Measurements from ENCODE around the gene STX8. TPM values are rescaled to one million over a fixed set of nuclear protein-coding genes. Genes with fewer than 3 reads are reported as not detected.
"Not testable (repeated sequence)": the region's sequence is repeated elsewhere in the genome, so short reads cannot be mapped to it uniquely, and the experiment has no call there.

The STX8 gene
- total and polyA plus RNA-seq, 7 donors = 40.4 to 104 (median 72.6) TPM

GRCh38 chr17:9342225-9342624 is 233.4 kb downstream of the STX8 start:
- 95% methylated on average over 8 of the region's 8 CpGs for WGBS, 2 donors
- H3K36me3 ChIP-seq = no peaks in the 10 kb centered on the region
- no peaks in the 10 kb centered on the region for H3K27me3 ChIP-seq
- no peaks in the 10 kb centered on the region for H3K9me3 ChIP-seq
- no peaks in the 10 kb centered on the region for H3K4me1 ChIP-seq
- H3K27ac ChIP-seq = no peak overlapping the region
- DNase-seq = no peak
- TF ChIP-seq POLR2AphosphoS5 (IDR thresholded peaks at IDR 0.05) (no peak), POLR2A (IDR thresholded peaks at IDR 0.05) (no peak), EP300 (IDR thresholded peaks at IDR 0.05) (no peak), CTCF (IDR thresholded peaks at IDR 0.05) (no peak)
- H3K4me3 ChIP-seq = no peak overlapping the region
- intact Hi-C loops (cut with DNase I) = no loop called here

DNA sequence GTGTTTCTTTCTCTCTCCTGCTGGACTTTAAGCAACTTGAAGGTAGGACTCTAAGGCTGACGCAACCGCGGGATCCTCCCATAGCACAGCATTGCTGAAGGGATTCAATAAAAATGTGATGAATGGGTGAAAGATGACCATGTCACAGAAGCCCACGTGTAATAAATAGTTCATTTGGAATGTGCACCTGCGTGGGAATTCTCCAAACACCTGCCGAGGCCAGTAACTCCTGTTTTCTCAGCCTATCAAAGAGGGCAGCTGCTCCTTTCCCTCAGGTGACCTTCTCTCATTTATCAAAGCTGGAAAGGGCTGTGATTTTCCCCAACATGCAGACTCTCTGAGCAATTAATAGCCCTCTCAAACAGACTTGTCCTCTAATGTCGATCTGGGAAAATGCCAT is 235.7 kb downstream of the STX8 start:
- Histone ChIP-seq H3K4me3 (no peak overlapping the region), H3K27ac (no peak overlapping the region), H3K27me3 (no peaks in the 10 kb centered on the region), H3K9me3 (peaks cover 0 to 4% (median 2%) of the 10 kb centered on the region in 4 donors), H3K36me3 (no peaks in the 10 kb centered on the region), H3K4me1 (no peaks in the 10 kb centered on the region)
- intact Hi-C loops (cut with DNase I) = no loop called here
- TF ChIP-seq POLR2AphosphoS5 (IDR thresholded peaks at IDR 0.05) = no peak
- no peak for TF ChIP-seq CTCF (IDR thresholded peaks at IDR 0.05)
- TF ChIP-seq EP300 (IDR thresholded peaks at IDR 0.05) = no peak
- no peak for TF ChIP-seq POLR2A (IDR thresholded peaks at IDR 0.05)
- no peak for DNase-seq
- WGBS, 2 donors = 78 to 86% methylated on average over 7 of the region's 7 CpGs

DNA sequence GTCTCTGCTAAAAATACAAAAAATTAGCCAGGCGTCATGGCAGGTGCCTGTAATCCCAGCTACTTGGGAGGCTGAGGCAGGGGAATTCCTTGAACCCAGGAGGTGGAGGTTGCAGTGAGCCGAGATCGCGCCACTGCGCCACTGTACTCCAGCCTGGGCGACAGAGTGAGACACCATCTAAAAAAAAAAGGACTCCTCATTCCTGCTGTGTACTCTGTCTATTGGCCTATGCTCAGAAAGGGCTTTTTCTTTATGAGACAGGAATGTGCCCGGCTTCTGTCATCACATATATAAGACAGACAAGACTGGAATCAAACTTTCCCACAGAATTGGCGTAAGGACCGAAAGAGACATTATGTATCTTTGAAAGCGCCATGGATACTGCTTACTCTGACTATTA is 236.1 kb downstream of the STX8 start:
- DNase-seq; H3K36me3 ChIP-seq; H3K9me3 ChIP-seq; H3K4me1 ChIP-seq; intact Hi-C loops (cut with DNase I); H3K4me3 ChIP-seq; H3K27me3 ChIP-seq; H3K27ac ChIP-seq: not testable (repeated sequence)
- 87% methylated on average over 10 of the region's 10 CpGs for WGBS, 2 donors

DNA sequence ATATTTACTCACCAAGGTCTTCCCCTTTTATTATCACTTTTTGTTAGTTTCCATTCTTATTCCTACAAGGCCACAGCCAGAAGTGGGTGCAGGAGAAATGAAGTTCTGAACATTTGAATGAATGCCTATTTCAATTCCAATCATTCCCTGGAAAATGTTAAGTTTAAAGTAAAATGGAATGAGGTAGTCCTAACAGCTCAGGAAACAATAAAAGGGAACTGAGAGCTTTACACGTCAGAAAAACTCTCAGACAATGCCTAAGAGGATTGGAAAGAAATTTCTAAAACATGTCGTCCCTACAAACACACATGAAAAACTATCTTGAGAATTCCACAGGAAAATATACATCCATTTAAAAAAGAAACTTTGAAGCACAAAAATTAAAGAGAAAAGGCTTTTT is 238.8 kb downstream of the STX8 start:
- Histone ChIP-seq H3K9me3 (peaks cover 0 to 9% (median 2%) of the 10 kb centered on the region in 4 donors), H3K27ac (no peak overlapping the region), H3K36me3 (no peaks in the 10 kb centered on the region), H3K4me1 (no peaks in the 10 kb centered on the region), H3K27me3 (no peaks in the 10 kb centered on the region), H3K4me3 (no peak overlapping the region)
- intact Hi-C loops (cut with DNase I) = no loop called here
- WGBS, 2 donors = 78 to 94% methylated on average over 2 of the region's 2 CpGs
- no peak for DNase-seq
- TF ChIP-seq POLR2AphosphoS5 (IDR thresholded peaks at IDR 0.05) (no peak), EP300 (IDR thresholded peaks at IDR 0.05) (no peak), POLR2A (IDR thresholded peaks at IDR 0.05) (no peak)

DNA sequence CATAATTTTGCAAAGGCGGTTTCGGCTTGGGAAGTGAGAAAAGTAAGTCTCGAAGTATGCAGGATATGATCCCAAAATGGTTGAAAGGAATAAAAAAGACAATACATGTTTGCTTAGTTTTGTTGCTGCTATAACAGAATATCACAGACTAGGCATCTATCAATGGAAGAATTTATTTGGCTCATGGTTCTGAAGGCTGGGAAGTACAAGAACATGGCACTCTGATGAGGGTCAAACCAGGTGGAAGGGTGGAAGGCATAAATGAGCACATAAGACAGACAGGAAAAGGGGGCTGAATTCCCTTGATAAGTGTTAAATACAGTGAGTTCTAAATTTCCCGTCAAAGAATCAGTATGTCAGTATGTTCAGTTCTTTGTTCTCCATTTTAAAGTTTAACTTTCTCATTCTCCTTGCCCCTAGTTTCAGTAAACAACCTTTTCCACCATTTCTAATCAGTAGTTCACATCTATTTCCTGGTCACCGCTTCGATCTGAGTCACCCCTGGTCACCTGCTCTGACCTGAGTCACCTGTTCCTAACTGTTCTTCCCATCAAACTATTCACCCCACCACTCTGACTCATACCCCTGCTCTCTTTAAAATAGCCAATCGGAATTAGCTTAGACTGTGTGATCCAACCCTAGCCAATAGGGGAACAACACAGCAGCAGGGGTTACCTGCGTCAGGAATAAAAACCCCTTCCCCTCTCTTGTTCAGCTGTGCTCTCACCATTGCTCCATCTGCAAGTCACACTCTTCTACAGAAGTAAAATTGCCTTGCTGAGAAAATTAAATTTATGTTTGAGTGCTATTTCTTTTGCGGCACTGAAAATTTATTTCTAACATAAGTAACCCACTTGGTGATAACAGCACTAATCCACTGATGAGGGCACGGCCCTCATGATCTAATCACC is 240.8 kb downstream of the STX8 start:
- intact Hi-C loops (cut with DNase I) = no loop called here
- H3K27me3 ChIP-seq = no peaks in the 10 kb centered on the region

More for the DNA sequence above, 240.8 kb downstream of the STX8 start:
- WGBS, 2 donors = 84 to 88% methylated on average over 10 of the region's 10 CpGs
- no peaks in the 10 kb centered on the region for H3K4me1 ChIP-seq
- TF ChIP-seq POLR2AphosphoS5 (IDR thresholded peaks at IDR 0.05) = no peak
- TF ChIP-seq EP300 (IDR thresholded peaks at IDR 0.05) = no peak
- no peak for TF ChIP-seq CTCF (IDR thresholded peaks at IDR 0.05)
- no peak for TF ChIP-seq POLR2A (IDR thresholded peaks at IDR 0.05)
- no peak for DNase-seq
- H3K9me3 ChIP-seq = peaks cover 0 to 9% (median 2%) of the 10 kb centered on the region in 4 donors
- H3K4me3 ChIP-seq = no peak overlapping the region
- no peaks in the 10 kb centered on the region for H3K36me3 ChIP-seq
- H3K27ac ChIP-seq = no peak overlapping the region
